SK-N-SH (cell line): ENCODE results near the gene LTBP2. TPM values are rescaled to one million over a fixed set of nuclear protein-coding genes. Genes with fewer than 3 reads are reported as not detected.

Experiments
- CTCF ChIA-PET: fragments of 300-600, 350-600 bp; formaldehyde crosslinking; extraction: SDS; loops from one replicate; lab custom pipeline; 2021; lab: Yijun Ruan, JAX
- POLR2A ChIA-PET: fragments of 350-600 bp; sonication (Branson Sonifier 250); formaldehyde crosslinking; extraction: SDS; loops from one replicate; lab custom pipeline; 2020; ENCODE audit warnings: antibody characterized with exemption, inconsistent platforms; lab: Yijun Ruan, JAX
- DNase-seq: peaks from one replicate; pipeline ENCODE4 v3.0.0; 2012
- H2AFZ ChIP-seq: fragments of 200-600 bp; sonication (generic); 2 replicates; pipeline ENCODE4 v1.8.1; 2016; ENCODE audit warnings: antibody characterized with exemption, mild to moderate bottlenecking, low read depth
- H3F3A ChIP-seq: fragments of 200-600 bp; sonication (generic); replicated peaks from 2 replicates; pipeline ENCODE3; 2016; ENCODE audit warnings: antibody characterized with exemption, mild to moderate bottlenecking; ENCODE audit not compliant: insufficient read depth
- H3K27ac ChIP-seq, 2 experiments: fragments of 200-500 bp in 1 of 2; fragments of 200-600 bp in 1 of 2; sonication (Bioruptor generic) in 1 of 2; sonication (generic), shearing (Covaris generic) in 1 of 2; 2 replicates each; pipeline versions ENCODE4 v1.5.1 to v1.6.1; 2014 to 2016; ENCODE audit warnings: low read depth in 2 of 2, inconsistent platforms in 1 of 2, low read length in 1 of 2, mild to moderate bottlenecking in 1 of 2, mixed read lengths in 1 of 2
- H3K27me3 ChIP-seq: fragments of 200-600 bp; sonication (generic), shearing (Covaris generic); 2 replicates; pipeline ENCODE4 v1.6.1; 2016; ENCODE audit warnings: mixed run types; ENCODE audit not compliant: insufficient read depth
- H3K36me3 ChIP-seq, 2 experiments: fragments of 200-500 bp in 1 of 2; fragments of 200-600 bp in 1 of 2; sonication (Bioruptor generic) in 1 of 2; sonication (generic) in 1 of 2; replicated peaks in 1 of 2; 2 replicates each; pipeline versions ENCODE3 to v1.5.1; 2014 to 2016; ENCODE audit warnings: low read length in 1 of 2, mild to moderate bottlenecking in 1 of 2; ENCODE audit not compliant: insufficient read depth in 2 of 2, control insufficient read depth in 1 of 2
- H3K4me1 ChIP-seq, 2 experiments: fragments of 200-500 bp in 1 of 2; fragments of 200-600 bp in 1 of 2; sonication (Bioruptor generic) in 1 of 2; sonication (generic), shearing (Covaris generic) in 1 of 2; 2 replicates each; pipeline versions ENCODE4 v1.5.1 to v1.6.1; 2014 to 2016; ENCODE audit warnings: low read depth in 1 of 2, low read length in 1 of 2, mixed run types in 1 of 2; ENCODE audit not compliant: insufficient read depth in 2 of 2, control insufficient read depth in 1 of 2
- H3K4me2 ChIP-seq: fragments of 200-600 bp; sonication (generic), shearing (Covaris generic); 2 replicates; pipeline ENCODE4 v1.6.1; 2017; ENCODE audit warnings: mixed run types
- H3K4me3 ChIP-seq, 2 experiments: fragments of 200-500 bp in 1 of 2; fragments of 200-600 bp in 1 of 2; sonication (Bioruptor generic) in 1 of 2; sonication (generic), shearing (Covaris generic) in 1 of 2; 2 replicates each; pipeline versions ENCODE4 v1.5.1 to v1.8.1; 2014 to 2016; ENCODE audit warnings: low read depth in 2 of 2, inconsistent platforms in 1 of 2, low read length in 1 of 2, mild to moderate bottlenecking in 1 of 2, mixed read lengths in 1 of 2, moderate library complexity in 1 of 2
- H3K79me2 ChIP-seq: fragments of 200-600 bp; sonication (generic); 2 replicates; pipeline ENCODE4 v1.8.1; 2017; ENCODE audit warnings: mild to moderate bottlenecking; ENCODE audit not compliant: insufficient read depth
- H3K9ac ChIP-seq: fragments of 200-600 bp; sonication (generic); 2 replicates; pipeline ENCODE4 v1.6.1; 2017; ENCODE audit warnings: mixed run types
- H3K9me2 ChIP-seq: fragments of 200-600 bp; sonication (generic); 2 replicates; pipeline ENCODE4 v1.6.1; 2017; ENCODE audit warnings: mixed run types
- H3K9me3 ChIP-seq: fragments of 200-600 bp; sonication (generic); 2 replicates; pipeline ENCODE4 v1.6.1; 2017; ENCODE audit warnings: mixed run types, mild to moderate bottlenecking, moderate library complexity
- H4K20me1 ChIP-seq: fragments of 200-600 bp; sonication (generic); 2 replicates; pipeline ENCODE4 v1.6.1; 2017; ENCODE audit warnings: mild to moderate bottlenecking, mixed run types; ENCODE audit not compliant: insufficient read depth
- FOXJ3 ChIP-seq: sonication (generic); formaldehyde crosslinking; IDR thresholded peaks from 2 replicates; pipeline ENCODE4 v1.5.1; 2020; ENCODE audit warnings: mild to moderate bottlenecking, missing genetic modification reagents
- FOXM1 ChIP-seq: IDR thresholded peaks from 2 replicates; pipeline ENCODE4 v1.4.0; 2012; ENCODE audit warnings: low read depth, mild to moderate bottlenecking
- POLR2AphosphoS5 ChIP-seq: IDR thresholded peaks from 2 replicates; pipeline ENCODE4 v1.6.1; 2012; ENCODE audit warnings: low read depth, low read length
- RAD21 ChIP-seq: IDR thresholded peaks from 2 replicates; pipeline ENCODE4 v1.6.1; 2012; ENCODE audit warnings: mild to moderate bottlenecking, low read length
- REST ChIP-seq: IDR thresholded peaks from 2 replicates; pipeline ENCODE4 v1.6.1; 2012; ENCODE audit warnings: mild to moderate bottlenecking, low read depth, low read length, moderate library complexity
- SIN3A ChIP-seq: IDR thresholded peaks from 2 replicates; pipeline ENCODE4 v1.6.1; 2012; ENCODE audit warnings: low read depth, mild to moderate bottlenecking, low read length, moderate library complexity, borderline replicate concordance
- TCF12 ChIP-seq: IDR thresholded peaks from 2 replicates; pipeline ENCODE4 v1.4.0; 2012
- USF1 ChIP-seq: IDR thresholded peaks from 2 replicates; pipeline ENCODE4 v1.4.0; 2012; ENCODE audit warnings: low read depth, borderline replicate concordance
- WGBS: methylation state at CpG from one replicate; pipeline ENCODE4 v1.1.6; 2017; ENCODE audit warnings: low lambda C conversion rate; 5-methylcytosine and 5-hydroxymethylcytosine counted together
- polyA plus RNA-seq, 3 experiments: library from polyadenylated mRNA; depleted of rRNA; stranded (reverse); fragments of >200 nt; gene quantifications; 2 replicates each; pipeline ENCODE4 v1.2.3, GENCODE V29; 2012

The LTBP2 gene
- polyA plus RNA-seq, 1 of the 3 experiments (the other 2 are of a cell fraction), result 58.8 TPM

GRCh38 chr14:74504412-74504811 is 107.6 kb downstream of the LTBP2 start:
- Histone ChIP-seq H3K79me2 (no peaks in the 10 kb centered on the region), H3F3A (peaks cover 24% of the 10 kb centered on the region), H2AFZ (no peak overlapping the region), H3K9me3 (no peaks in the 10 kb centered on the region), H3K9me2 (no peaks in the 10 kb centered on the region), H3K27ac (no peak overlapping the region), H3K4me2 (no peak overlapping the region), H4K20me1 (no peaks in the 10 kb centered on the region), H3K4me3 (no peak overlapping the region), H3K9ac (no peak overlapping the region), H3K36me3 (peaks cover 31 to 72% of the 10 kb centered on the region in 2 experiments), H3K4me1 (peaks cover 0 to 16% of the 10 kb centered on the region in 2 experiments; a peak in 1 of 4 replicates), H3K27me3 (no peaks in the 10 kb centered on the region)
- TF ChIP-seq REST (no peak), SIN3A (no peak), TCF12 (no peak), FOXJ3 (no peak), FOXM1 (no peak), POLR2AphosphoS5 (no peak), USF1 (no peak)
- POLR2A ChIA-PET, result no interaction called here
- DNase-seq, result no peak
- CTCF ChIA-PET, result interaction anchor here (0.6 to 7.1 kb wide), 9 partner anchors 16 to 218 kb away, joined by 3 to 68 read pairs (median 4); partner anchors contain the start of gene LTBP2
- WGBS, result 92% methylated on average over 4 of the region's 4 CpGs

GRCh38 chr14:74503938-74504335 is 108.1 kb downstream of the LTBP2 start:
- ChIA-PET POLR2A (no interaction called here), CTCF (interaction anchor here (1.4 to 7.1 kb wide), 5 partner anchors 46 to 109 kb away, joined by 3 to 68 read pairs (median 10); partner anchors contain the start of gene LTBP2)
- no peak overlapping the region for H3K27ac ChIP-seq
- H3K79me2 ChIP-seq, result no peaks in the 10 kb centered on the region
- H4K20me1 ChIP-seq, result no peaks in the 10 kb centered on the region
- H3K9ac ChIP-seq, result no peak overlapping the region
- DNase-seq, result no peak
- H3K4me3 ChIP-seq, result no peak overlapping the region
- H2AFZ ChIP-seq, result no peak overlapping the region
- H3K9me3 ChIP-seq, result no peaks in the 10 kb centered on the region
- no peak overlapping the region for H3K4me2 ChIP-seq
- H3K27me3 ChIP-seq, result no peaks in the 10 kb centered on the region
- 94% methylated on average over 12 of the region's 12 CpGs for WGBS
- peaks cover 25% of the 10 kb centered on the region for H3F3A ChIP-seq
- no peak for TF ChIP-seq RAD21
- H3K9me2 ChIP-seq, result no peaks in the 10 kb centered on the region
- peaks cover 32 to 71% of the 10 kb centered on the region in 2 experiments for H3K36me3 ChIP-seq
- H3K4me1 ChIP-seq, result peaks cover 0 to 16% of the 10 kb centered on the region in 2 experiments; a peak in 1 of 4 replicates
